Measurements from ENCODE around the gene ATP11A.
"Not testable (repeated sequence)": the region's sequence is repeated elsewhere in the genome, so short reads cannot be mapped to it uniquely, and the experiment has no call there.

- not testable (repeated sequence) for TF ChIP-seq EP300 (IDR thresholded peaks at IDR 0.05)
- TF ChIP-seq, protein P1, sequence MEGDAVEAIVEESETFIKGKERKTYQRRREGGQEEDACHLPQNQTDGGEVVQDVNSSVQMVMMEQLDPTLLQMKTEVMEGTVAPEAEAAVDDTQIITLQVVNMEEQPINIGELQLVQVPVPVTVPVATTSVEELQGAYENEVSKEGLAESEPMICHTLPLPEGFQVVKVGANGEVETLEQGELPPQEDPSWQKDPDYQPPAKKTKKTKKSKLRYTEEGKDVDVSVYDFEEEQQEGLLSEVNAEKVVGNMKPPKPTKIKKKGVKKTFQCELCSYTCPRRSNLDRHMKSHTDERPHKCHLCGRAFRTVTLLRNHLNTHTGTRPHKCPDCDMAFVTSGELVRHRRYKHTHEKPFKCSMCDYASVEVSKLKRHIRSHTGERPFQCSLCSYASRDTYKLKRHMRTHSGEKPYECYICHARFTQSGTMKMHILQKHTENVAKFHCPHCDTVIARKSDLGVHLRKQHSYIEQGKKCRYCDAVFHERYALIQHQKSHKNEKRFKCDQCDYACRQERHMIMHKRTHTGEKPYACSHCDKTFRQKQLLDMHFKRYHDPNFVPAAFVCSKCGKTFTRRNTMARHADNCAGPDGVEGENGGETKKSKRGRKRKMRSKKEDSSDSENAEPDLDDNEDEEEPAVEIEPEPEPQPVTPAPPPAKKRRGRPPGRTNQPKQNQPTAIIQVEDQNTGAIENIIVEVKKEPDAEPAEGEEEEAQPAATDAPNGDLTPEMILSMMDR (IDR thresholded peaks at IDR 0.05) = not testable (repeated sequence)
These were observed 12.3 kb upstream of the ATP11A start for GRCh38 chr13:112677421-112677962.

Measured in sigmoid colon (tissue), 4 donors.